ENCODE data around the gene MRE11.
"Not testable (repeated sequence)": the region's sequence is repeated elsewhere in the genome, so short reads cannot be mapped to it uniquely, and the experiment has no call there.

The MRE11 gene

GRCh38 chr11:94506513-94506912, 12.9 kb upstream of the MRE11 start:
- DNase-seq (ENCODE audit: low read depth), result not testable (repeated sequence)

DNA sequence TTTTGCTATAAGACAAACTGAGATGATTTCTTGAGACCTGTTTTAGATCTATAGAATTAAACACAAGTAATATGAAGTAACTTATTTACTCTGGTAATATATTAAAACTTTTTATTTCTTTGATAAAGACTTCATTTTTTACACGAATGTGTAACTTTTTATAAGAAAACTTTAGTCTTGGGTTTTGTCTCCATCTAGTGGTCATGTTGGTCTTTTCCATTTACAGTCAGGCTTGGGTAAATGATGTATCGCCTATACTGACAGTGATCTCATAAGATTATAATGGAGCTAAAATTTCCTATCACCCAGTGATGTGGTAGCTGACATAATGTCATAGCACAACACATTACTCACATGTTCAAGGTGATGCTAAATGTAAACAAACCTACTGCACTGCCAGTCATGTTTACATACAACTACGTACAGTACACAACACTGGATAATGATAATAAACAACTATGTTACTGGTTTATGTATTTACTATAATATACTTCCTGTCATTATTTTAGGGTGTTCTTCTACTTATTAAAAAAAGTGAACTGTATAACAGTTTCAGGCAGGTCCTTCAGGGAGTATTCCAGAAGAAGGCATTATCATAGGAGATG, 11.1 kb upstream of the MRE11 start:
- no peak for DNase-seq (ENCODE audit: low read depth)

DNA sequence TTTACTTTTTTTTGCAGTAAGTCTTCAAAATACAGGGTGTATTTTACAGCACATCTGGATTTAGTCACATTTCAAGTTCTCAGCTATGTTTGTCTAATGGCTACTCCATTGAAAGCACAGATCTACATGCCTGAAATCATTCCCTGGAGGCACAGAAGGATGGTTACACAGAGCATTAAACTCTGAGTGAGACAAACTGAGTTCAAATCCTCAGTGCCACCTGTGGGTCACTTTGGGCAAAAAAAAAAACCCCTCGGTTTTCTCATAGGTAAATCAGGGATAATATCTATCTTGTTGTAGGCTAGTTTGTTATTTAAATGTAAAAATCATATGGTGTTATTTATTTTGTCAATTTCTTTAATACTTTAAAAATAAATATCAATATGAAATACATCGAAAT, 7.9 kb upstream of the MRE11 start:
- no peak for DNase-seq (ENCODE audit: low read depth)

DNA sequence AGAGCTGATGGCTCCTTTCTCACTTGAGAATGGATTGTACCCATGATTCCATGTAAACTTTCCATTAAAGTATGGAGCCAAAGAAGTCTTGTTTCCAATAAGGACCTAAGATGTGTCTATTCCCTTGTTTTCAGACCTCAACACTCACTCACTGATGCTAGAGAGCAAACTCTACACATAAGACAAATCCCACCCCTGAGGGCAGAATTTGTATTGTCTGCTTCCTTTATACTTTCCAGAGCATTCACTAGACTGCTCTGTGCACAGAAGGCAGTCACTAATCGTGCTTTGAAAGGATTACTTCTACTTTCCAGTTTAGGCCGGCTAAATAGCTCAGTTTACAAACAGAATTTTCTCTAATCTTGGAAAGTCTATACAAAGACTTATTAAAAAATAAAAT, 6.5 kb upstream of the MRE11 start:
- no peak for DNase-seq (ENCODE audit: low read depth)

DNA sequence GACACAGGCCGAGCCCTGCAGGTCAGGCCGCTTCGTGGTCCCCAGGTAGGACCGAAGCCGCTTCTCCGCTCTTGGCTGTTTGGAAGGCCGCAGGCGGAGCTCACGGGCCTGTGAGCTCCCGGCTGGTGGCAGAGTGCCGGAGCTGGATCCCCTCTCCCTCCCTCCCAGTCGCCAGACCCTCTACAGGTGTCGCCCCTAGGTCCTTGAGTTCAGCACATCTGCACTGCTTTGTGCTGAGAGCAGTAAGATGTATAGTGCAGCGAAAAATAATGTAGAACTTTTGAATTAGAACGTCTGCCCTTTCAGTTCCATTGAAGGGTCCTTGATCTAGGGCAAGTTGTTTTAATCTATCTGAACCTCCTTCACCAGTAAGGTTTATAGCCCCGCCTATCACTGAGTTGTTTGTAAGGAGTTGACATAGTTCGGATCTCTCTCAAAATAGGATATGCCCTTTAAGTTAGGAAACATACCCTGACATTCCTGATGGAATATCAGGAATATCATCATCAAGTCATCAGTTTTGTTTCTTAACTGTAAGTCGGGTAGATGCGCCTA, 559 bp upstream of the MRE11 start:
- DNase-seq (ENCODE audit: low read depth), result no peak

- DNase-seq (ENCODE audit: low read depth), result no peak
Observed at GRCh38 chr11:94486068-94486467, 7.6 kb downstream of the MRE11 start.

DNA sequence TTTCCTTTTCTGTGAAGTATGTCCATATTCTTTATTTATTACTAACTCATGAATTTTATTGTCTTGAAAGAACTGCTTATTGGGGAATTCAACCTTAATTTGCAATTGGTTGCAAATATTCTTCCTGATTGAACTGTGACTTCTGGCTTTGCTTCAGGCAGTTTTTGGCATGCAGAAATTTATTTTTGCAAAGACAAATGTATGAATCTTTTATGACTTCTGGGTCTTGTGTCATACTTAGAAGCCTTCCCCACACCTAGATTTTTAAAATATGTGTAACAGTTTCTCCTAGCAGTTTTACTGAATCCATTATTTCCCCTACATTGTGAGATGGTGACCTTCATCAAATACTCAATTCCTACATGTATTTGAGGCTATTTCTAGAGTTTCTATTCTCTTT, 12.3 kb downstream of the MRE11 start:
- no peak for DNase-seq (ENCODE audit: low read depth)

GRCh38 chr11:94477624-94478023, 16.0 kb downstream of the MRE11 start:
- DNase-seq (ENCODE audit: low read depth), result no peak

DNA sequence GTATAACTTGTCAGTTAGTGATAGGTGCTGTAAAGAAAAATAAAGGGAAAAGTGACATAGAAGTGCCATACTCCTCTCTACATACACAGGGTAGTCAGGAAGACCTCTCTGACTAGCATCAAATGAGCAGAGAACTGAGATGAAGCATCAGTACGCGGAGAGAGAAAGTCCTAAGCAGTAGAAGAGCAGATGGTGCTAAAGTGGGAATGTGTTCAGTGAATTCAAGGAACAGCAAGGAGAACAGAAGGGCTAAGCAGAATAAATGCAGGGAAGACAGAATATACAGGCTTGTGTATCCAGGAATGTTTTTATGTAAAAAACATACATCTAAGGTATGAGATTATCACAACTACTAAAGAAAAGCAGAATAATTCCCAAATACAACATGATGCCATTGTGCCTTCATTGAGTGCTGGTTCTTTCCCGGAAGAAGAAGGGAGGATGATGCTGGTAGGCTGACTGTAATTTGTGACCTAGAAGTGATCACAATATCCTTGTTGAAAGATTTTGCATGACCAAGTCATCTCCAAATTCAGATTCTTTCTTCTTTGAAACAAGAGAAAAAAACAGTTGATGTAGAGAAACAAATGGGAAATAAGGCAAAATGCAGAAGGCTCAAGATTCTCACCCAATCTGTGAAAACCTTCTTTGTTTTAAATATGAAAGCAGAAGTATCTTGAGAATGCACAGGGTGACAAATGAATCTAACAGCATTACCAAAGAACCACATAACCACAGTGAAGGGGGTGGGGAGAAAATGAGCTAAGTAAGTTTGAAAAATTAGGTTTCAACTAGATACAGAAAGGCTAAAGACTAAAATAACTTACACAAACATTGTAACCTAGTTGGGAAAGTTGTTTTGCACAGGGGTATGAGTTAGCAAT, 20.5 kb downstream of the MRE11 start:
- DNase-seq (ENCODE audit: low read depth), result no peak

- no peak for DNase-seq (ENCODE audit: low read depth)
Observed at GRCh38 chr11:94469416-94469815, 24.2 kb downstream of the MRE11 start.

GRCh38 chr11:94459576-94459975, 34.1 kb downstream of the MRE11 start:
- DNase-seq (ENCODE audit: low read depth), result no peak

DNA sequence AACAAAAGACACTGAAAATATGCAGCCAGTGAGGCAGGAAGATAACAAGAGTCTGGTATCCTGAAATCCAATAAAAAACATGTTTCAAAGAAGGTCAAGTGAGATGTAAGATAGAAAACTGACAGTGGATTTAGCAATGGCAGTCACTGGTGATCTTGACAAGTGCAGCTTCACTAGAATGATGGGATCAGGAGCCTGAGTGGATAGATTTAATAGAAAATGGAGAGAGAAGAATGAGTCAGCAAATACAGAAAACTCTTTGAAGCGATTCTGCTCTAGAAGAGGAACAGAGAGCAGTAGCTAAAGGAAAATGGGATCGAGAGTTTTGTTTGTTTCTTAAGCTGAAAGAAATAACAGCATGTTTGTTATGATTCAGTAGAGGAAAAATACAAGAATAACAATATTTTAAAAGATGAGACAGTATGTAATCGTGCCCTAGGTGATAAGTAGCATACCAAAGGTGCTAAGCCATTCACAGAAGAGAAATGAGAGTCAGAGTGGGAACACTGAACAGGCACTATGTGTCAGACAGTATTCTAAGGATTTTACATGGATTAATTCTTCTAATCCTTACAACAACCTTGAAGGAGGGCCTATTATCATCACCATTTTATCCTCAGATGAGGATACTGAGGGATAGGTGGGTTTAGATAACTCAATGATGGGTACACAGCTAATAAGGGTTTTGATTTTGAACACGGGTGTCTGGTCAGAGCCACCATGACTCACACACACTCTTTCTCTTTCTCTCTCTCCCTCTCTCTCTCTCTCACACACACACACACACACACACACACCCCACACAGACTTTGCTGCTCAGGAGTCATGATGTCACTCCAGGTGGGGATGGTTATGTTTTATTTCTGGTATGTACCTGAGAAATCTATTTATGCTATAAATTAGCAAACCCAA, 36.3 kb downstream of the MRE11 start:
- DNase-seq (ENCODE audit: low read depth), result no peak

- DNase-seq (ENCODE audit: low read depth), result no peak
Observed at GRCh38 chr11:94455861-94456260, 37.8 kb downstream of the MRE11 start.

DNA sequence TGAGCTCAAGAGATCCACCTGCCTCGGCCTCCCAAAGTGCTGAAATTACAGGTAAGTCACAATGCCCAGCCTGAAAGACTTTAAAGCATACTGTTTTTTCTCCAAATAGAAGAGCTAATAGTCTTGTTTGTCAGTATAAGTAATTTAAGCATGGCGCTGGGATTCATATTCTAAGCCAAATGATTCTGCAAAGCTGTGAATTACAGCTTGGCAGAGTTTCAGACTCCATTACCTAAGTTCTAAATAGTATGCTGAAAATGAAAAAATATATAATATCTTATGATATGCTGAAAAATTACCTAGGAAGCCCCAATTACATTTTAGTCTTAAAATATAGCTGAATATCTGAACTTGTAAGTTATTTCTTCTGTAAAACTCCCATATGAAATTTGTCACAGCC, 39.3 kb downstream of the MRE11 start:
- DNase-seq (ENCODE audit: low read depth), result no peak

DNA sequence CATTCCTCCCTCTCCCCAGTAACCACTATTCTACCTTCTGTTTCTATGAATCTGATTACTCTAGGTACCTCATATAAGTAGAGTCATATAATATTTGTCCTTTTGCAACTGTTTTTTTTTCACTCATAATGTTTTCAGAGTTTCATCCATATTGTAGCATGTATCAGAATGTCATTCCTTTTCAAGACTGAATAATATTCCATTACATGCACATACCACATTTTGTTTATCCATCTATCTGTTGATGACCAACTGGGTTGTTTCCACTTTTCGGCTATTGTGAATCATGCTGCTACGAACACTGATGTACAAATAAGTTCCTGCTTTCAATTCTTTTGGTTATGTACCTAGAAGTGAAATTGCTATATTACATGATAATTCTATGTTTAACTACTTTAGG, 40.7 kb downstream of the MRE11 start:
- DNase-seq (ENCODE audit: low read depth), result no peak

- no peak for DNase-seq (ENCODE audit: low read depth)
Observed at GRCh38 chr11:94450048-94450447, 43.6 kb downstream of the MRE11 start.

DNA sequence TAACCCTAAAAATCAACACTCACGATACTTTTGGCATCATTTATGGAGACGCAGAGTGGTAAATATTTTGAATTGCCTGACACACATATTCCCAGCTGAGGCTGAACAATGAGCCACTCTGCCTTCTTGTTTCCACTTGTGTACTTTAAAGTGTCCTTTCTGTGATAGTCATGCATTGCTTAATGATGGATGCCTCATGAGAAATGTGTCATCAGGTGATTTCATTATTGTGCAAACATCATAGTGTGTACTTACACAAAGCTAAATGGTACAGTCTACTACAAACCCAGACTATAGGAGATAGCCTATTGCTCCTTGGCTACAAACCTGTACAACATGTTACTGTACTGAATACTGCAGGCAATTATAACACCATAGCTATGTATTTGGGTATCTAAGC, 44.2 kb downstream of the MRE11 start:
- no peak for DNase-seq (ENCODE audit: low read depth)

GRCh38 chr11:94449029-94449428, 44.6 kb downstream of the MRE11 start:
- DNase-seq (ENCODE audit: low read depth), result no peak

- no peak for DNase-seq (ENCODE audit: low read depth)
Observed at GRCh38 chr11:94447149-94447548, 46.5 kb downstream of the MRE11 start.

- DNase-seq (ENCODE audit: low read depth), result no peak
Observed at GRCh38 chr11:94445641-94446040, 48.0 kb downstream of the MRE11 start.

DNA sequence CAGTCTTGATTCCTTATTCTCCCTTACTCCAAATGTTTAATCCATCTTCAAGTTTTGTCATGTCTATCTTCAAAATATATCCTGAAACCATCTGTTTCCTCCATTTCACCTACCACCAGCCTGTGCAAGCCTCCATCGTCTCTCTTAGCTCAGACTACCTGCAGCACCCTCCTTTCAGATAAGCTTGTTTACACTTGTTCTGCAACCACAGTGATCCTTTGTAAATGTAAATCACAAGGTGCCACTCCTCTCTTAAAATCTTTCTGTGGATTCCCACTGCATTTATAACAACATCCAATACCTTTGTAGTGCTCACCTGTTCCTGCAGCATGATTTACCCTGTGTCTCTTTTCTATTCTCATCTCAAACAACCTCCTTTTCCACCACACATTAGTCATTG, 60.6 kb downstream of the MRE11 start:
- DNase-seq (ENCODE audit: low read depth), result no peak

- no peak for DNase-seq (ENCODE audit: low read depth)
Observed at GRCh38 chr11:94424662-94425061, 69.0 kb downstream of the MRE11 start.
